ENCODE measurements around the gene PTGS2.
"Not testable (repeated sequence)": the region's sequence is repeated elsewhere in the genome, so short reads cannot be mapped to it uniquely, and the experiment has no call there.

The PTGS2 gene

GRCh38 chr1:186669784-186670183 is 10.4 kb downstream of the PTGS2 start:
- not testable (repeated sequence) for DNase-seq

- not testable (repeated sequence) for DNase-seq
Observed at GRCh38 chr1:186664217-186664616, 16.0 kb downstream of the PTGS2 start.

- DNase-seq, result no peak
Observed at GRCh38 chr1:186662752-186663151, 17.5 kb downstream of the PTGS2 start.

GRCh38 chr1:186659890-186660341 is 20.3 kb downstream of the PTGS2 start:
- no peak for DNase-seq

- DNase-seq, result no peak
Observed at GRCh38 chr1:186658999-186659398, 21.2 kb downstream of the PTGS2 start.

- no peak for DNase-seq
Observed at GRCh38 chr1:186657481-186657880, 22.7 kb downstream of the PTGS2 start.

GRCh38 chr1:186655876-186656275 is 24.3 kb downstream of the PTGS2 start:
- DNase-seq, result no peak

GRCh38 chr1:186654741-186655140 is 25.5 kb downstream of the PTGS2 start:
- no peak for DNase-seq

GRCh38 chr1:186653312-186653711 is 26.9 kb downstream of the PTGS2 start:
- DNase-seq, result no peak

- DNase-seq, result no peak
Observed at GRCh38 chr1:186648613-186649012, 31.6 kb downstream of the PTGS2 start.

GRCh38 chr1:186647985-186648384 is 32.2 kb downstream of the PTGS2 start:
- DNase-seq, result not testable (repeated sequence)

GRCh38 chr1:186643614-186644013 is 36.6 kb downstream of the PTGS2 start:
- no peak for DNase-seq

GRCh38 chr1:186637567-186637966 is 42.7 kb downstream of the PTGS2 start:
- not testable (repeated sequence) for DNase-seq

- no peak for DNase-seq
Observed at GRCh38 chr1:186636786-186637185, 43.4 kb downstream of the PTGS2 start.

GRCh38 chr1:186634511-186634910 is 45.7 kb downstream of the PTGS2 start:
- no peak for DNase-seq

- DNase-seq, result no peak
Observed at GRCh38 chr1:186633116-186633515, 47.1 kb downstream of the PTGS2 start.

- DNase-seq, result no peak
Observed at GRCh38 chr1:186629341-186629740, 50.9 kb downstream of the PTGS2 start.

GRCh38 chr1:186628910-186629309 is 51.3 kb downstream of the PTGS2 start:
- DNase-seq, result no peak

- no peak for DNase-seq
Observed at GRCh38 chr1:186627019-186627418, 53.2 kb downstream of the PTGS2 start.

GRCh38 chr1:186626356-186626932 is 53.8 kb downstream of the PTGS2 start:
- no peak for DNase-seq

GRCh38 chr1:186623551-186623950 is 56.7 kb downstream of the PTGS2 start:
- DNase-seq, result no peak

All from activated T-cell treated with anti-CD3 and anti-CD28 coated beads for 4 hours (primary cell).